Endothelial cell of umbilical vein (primary cell): ENCODE data around the gene NFATC3. TPM values are rescaled to one million over a fixed set of nuclear protein-coding genes. Genes with fewer than 3 reads are reported as not detected.

Source experiments
- BruUV-seq: library from RNA; stranded (reverse); fragments of 400-500 nt; replicated peaks from 2 replicates; lab custom pipeline; 2021; lab: Mats Ljungman, UMichigan
- CTCF ChIA-PET: fragments of 300-600, 350-600 bp; sonication (Branson Sonifier 250); formaldehyde crosslinking; loops from one replicate; lab custom pipeline; 2021; ENCODE audit warnings: antibody characterized with exemption, inconsistent platforms; lab: Charles Lee
- POLR2A ChIA-PET: fragments of 300-600, 350-600 bp; sonication (Branson Sonifier 250); formaldehyde crosslinking; loops from one replicate; lab custom pipeline; 2021; ENCODE audit warnings: antibody characterized with exemption, inconsistent platforms; lab: Charles Lee
- DNase-seq: peaks from one replicate; pipeline ENCODE4 v3.0.0-alpha.2; 2011; ENCODE audit warnings: low read depth, low spot score
- FAIRE-seq: peaks from 2 replicates; lab custom pipeline; 2011; peaks lifted over from hg19 to GRCh38; lab: Jason Lieb, UNC
- H2AFZ ChIP-seq: 2 replicates; pipeline ENCODE4 v1.6.0; 2012; ENCODE audit warnings: low read depth, low read length, control low read depth, inconsistent platforms
- H3K27ac ChIP-seq: 2 replicates; pipeline ENCODE4 v1.5.1; 2011; ENCODE audit warnings: low read depth, mild to moderate bottlenecking, control low read depth, low read length, moderate library complexity; ENCODE audit not compliant: insufficient read depth
- H3K27me3 ChIP-seq, 2 experiments: 2 replicates each; pipeline versions ENCODE4 v1.6.0 to v1.6.1; 2011; ENCODE audit warnings: low read length in 2 of 2, mixed read lengths in 1 of 2; ENCODE audit not compliant: control insufficient read depth in 2 of 2, insufficient read depth in 2 of 2
- H3K36me3 ChIP-seq, 2 experiments: 2 replicates in 1 of 2; 3 replicates in 1 of 2; pipeline ENCODE4 v1.5.1; 2011; ENCODE audit warnings: low read length in 2 of 2, mild to moderate bottlenecking in 1 of 2, moderate library complexity in 1 of 2; ENCODE audit not compliant: control insufficient read depth in 2 of 2, insufficient read depth in 2 of 2; ENCODE audit errors: extremely low read depth in 1 of 2
- H3K4me1 ChIP-seq: 3 replicates; pipeline ENCODE4 v1.5.1; 2011; ENCODE audit warnings: mild to moderate bottlenecking, low read length; ENCODE audit not compliant: control insufficient read depth, insufficient read depth; ENCODE audit errors: extremely low read depth
- H3K4me2 ChIP-seq: 2 replicates; pipeline ENCODE4 v1.6.1; 2011; ENCODE audit warnings: low read length, control low read depth, mixed read lengths; ENCODE audit not compliant: insufficient read depth
- H3K4me3 ChIP-seq, 3 experiments: fragments of 200-600 bp in 1 of 3; sonication (generic), shearing (Covaris generic) in 1 of 3; replicated peaks in 1 of 3; 2 replicates each; pipeline ENCODE4 v1.5.1; 2011 to 2016; ENCODE audit warnings: control low read depth in 3 of 3, low read length in 3 of 3, mild to moderate bottlenecking in 2 of 3, inconsistent platforms in 1 of 3, low read depth in 1 of 3, moderate library complexity in 1 of 3; ENCODE audit not compliant: insufficient read depth in 1 of 3
- H3K79me2 ChIP-seq: 2 replicates; pipeline ENCODE4 v1.6.0; 2012; ENCODE audit warnings: low read length, inconsistent platforms; ENCODE audit not compliant: control insufficient read depth, insufficient read depth
- H3K9ac ChIP-seq: replicated peaks from 2 replicates; pipeline ENCODE3; 2011; ENCODE audit warnings: low read length, control low read depth; ENCODE audit not compliant: insufficient read depth; ENCODE audit errors: extremely low read depth
- H3K9me1 ChIP-seq: replicated peaks from 3 replicates; pipeline ENCODE4 v1.6.0; 2011; ENCODE audit warnings: mild to moderate bottlenecking, low read length; ENCODE audit not compliant: control insufficient read depth, insufficient read depth; ENCODE audit errors: extremely low read depth
- H3K9me3 ChIP-seq: replicated peaks from 2 replicates; pipeline ENCODE4 v1.5.1; 2012; ENCODE audit warnings: low read length, inconsistent platforms; ENCODE audit not compliant: control insufficient read depth, insufficient read depth
- H4K20me1 ChIP-seq: replicated peaks from 2 replicates; pipeline ENCODE3; 2011; ENCODE audit warnings: mild to moderate bottlenecking, low read length; ENCODE audit not compliant: control insufficient read depth, insufficient read depth; ENCODE audit errors: extremely low read depth
- CTCF ChIP-seq, 2 donors: IDR thresholded peaks; 1 replicate in 1 of 2; 2 replicates in 1 of 2; pipeline ENCODE4 v1.5.1; 2011; ENCODE audit warnings: low read length in 2 of 2, mild to moderate bottlenecking in 2 of 2, moderate library complexity in 2 of 2, control low read depth in 1 of 2, inconsistent platforms in 1 of 2, low read depth in 1 of 2; ENCODE audit not compliant: insufficient read depth in 1 of 2; ENCODE audit errors: extremely low read depth in 1 of 2
- EZH2 ChIP-seq: IDR thresholded peaks from 2 replicates; pipeline ENCODE4 v1.6.1; 2012; ENCODE audit warnings: borderline replicate concordance, low read depth, mild to moderate bottlenecking, moderate library complexity, low read length, inconsistent platforms; ENCODE audit not compliant: severe bottlenecking
- FOS ChIP-seq: IDR thresholded peaks from 2 replicates; pipeline ENCODE4 v1.6.1; 2011; ENCODE audit warnings: mild to moderate bottlenecking, low read length, moderate library complexity, borderline replicate concordance; ENCODE audit not compliant: insufficient read depth
- GATA2 ChIP-seq: IDR thresholded peaks from 2 replicates; pipeline ENCODE4 v1.7.0; 2011; ENCODE audit warnings: low read depth, mild to moderate bottlenecking, moderate library complexity, mixed read lengths, low read length; ENCODE audit not compliant: insufficient read length, insufficient read depth
- JUN ChIP-seq: IDR thresholded peaks from 2 replicates; pipeline ENCODE4 v1.6.1; 2011; ENCODE audit warnings: borderline replicate concordance, low read depth; ENCODE audit not compliant: insufficient read length, insufficient read depth
- MAX ChIP-seq: IDR thresholded peaks from 2 replicates; pipeline ENCODE4 v1.6.1; 2011; ENCODE audit not compliant: insufficient read depth, insufficient read length
- MYC ChIP-seq: IDR thresholded peaks from one replicate; pipeline ENCODE4 v1.6.1; 2011; ENCODE audit warnings: mild to moderate bottlenecking, low read depth, low read length
- POLR2A ChIP-seq: IDR thresholded peaks from 2 replicates; pipeline ENCODE4 v1.6.1; 2012; ENCODE audit warnings: low read depth, mild to moderate bottlenecking, control low read depth, low read length
- POLR2AphosphoS5 ChIP-seq: IDR thresholded peaks from 2 replicates; pipeline ENCODE4 v1.6.1; 2012; ENCODE audit warnings: low read depth, mild to moderate bottlenecking, control low read depth, low read length, moderate library complexity; ENCODE audit not compliant: insufficient read depth
- dilution Hi-C: fragments of 300-500 bp; cut with MboI; formaldehyde crosslinking; loops from one replicate; pipeline ENCODE4 v1.15.0; 2019; ENCODE audit warnings: low sequenced_read_pairs; ENCODE audit not compliant: extremely low pct_ligation_motif_present
- intact Hi-C: fragments of 100-400 bp; cut with micrococcal nuclease; formaldehyde crosslinking; loops from one replicate; pipeline ENCODE4 v1.10.0; 2022
- polyA plus RNA-seq, 4 experiments: library from polyadenylated mRNA; depleted of rRNA in 3 of 4; stranded (reverse) in 3 of 4; unstranded in 1 of 4; fragments of >200 nt; gene quantifications; 2 replicates each; pipeline versions ENCODE4 v1.2.1 to v1.2.3, GENCODE V29; 2011 to 2012; ENCODE audit warnings: missing spikeins in 1 of 4
- total RNA-seq: library from RNA; stranded (reverse); gene quantifications from 2 replicates; pipeline ENCODE4 v1.2.3, GENCODE V29; 2021

NFATC3 gene
- total and polyA plus RNA-seq, 2 donors (not counting 3 experiments of a cell fraction or from before 2014, with no cell fraction given): 15.6 to 33.1 TPM

DNA sequence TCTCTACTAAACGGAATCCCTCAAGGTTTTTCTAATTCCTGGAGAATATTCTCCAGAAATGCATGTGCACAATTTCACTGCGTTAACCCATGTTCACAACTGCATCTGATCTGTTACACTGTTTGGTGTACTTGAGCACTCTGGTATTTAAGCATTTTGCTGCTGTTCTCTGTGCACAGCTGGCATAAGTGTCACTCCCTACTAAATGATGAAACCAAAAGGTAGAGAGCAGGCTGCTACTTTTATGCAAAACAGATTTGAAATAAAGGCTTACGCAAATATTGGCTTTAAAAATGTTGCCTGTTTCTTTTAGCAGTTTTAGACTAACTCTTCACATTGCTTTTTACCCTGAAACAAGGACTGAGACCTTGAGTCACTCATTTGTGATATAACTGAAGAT lies 109.1 kb downstream of the NFATC3 start:
- no TSS peak for BruUV-seq
- no peak for TF ChIP-seq MAX
- no peak for TF ChIP-seq POLR2AphosphoS5
- no peak for TF ChIP-seq CTCF (IDR thresholded peaks at IDR 0.05; ENCODE audit: extremely low read depth in 1 of 2, insufficient read depth in 1 of 2, low read depth in 1 of 2, low read length in 2 of 2)
- no peak for TF ChIP-seq GATA2
- no peak for TF ChIP-seq EZH2
- TF ChIP-seq JUN: no peak
- TF ChIP-seq POLR2A: no peak
- TF ChIP-seq MYC: no peak
- TF ChIP-seq FOS: no peak
- Histone ChIP-seq H4K20me1 (no peaks in the 10 kb centered on the region), H3K27me3 (no peaks in the 10 kb centered on the region), H3K9ac (no peak overlapping the region), H3K27ac (no peak overlapping the region), H3K9me3 (no peaks in the 10 kb centered on the region), H3K36me3 (peaks cover 5 to 11% of the 10 kb centered on the region in 2 experiments), H3K4me2 (no peak overlapping the region), H3K4me1 (no peaks in the 10 kb centered on the region), H2AFZ (no peak overlapping the region), H3K4me3 (no peak overlapping the region), H3K9me1 (no peaks in the 10 kb centered on the region), H3K79me2 (no peaks in the 10 kb centered on the region)
- intact Hi-C loops (no loop called here), dilution Hi-C loops (no loop called here)
- no peak for FAIRE-seq
- no peak for DNase-seq
- ChIA-PET CTCF (no interaction called here), POLR2A (no interaction called here)
